Cardiac muscle cell (in vitro differentiated cells and primary cell): ENCODE results near the gene FGA. TPM values are rescaled to one million over a fixed set of nuclear protein-coding genes. Genes with fewer than 3 reads are reported as not detected.

Experiments
- DNase-seq, 2 donors: peaks; one replicate each; pipeline versions ENCODE4 v3.0.0 to v3.0.0-alpha.2; 2010 to 2017; ENCODE audit warnings: low read depth in 1 of 2, low spot score in 1 of 2
- H3K27ac ChIP-seq: fragments of 200-600 bp; sonication (generic); 2 replicates; pipeline ENCODE4 v1.5.1; 2016
- H3K27me3 ChIP-seq: fragments of 200-600 bp; sonication (generic); 2 replicates; pipeline ENCODE4 v1.6.0; 2016; ENCODE audit warnings: control low read depth
- H3K36me3 ChIP-seq: fragments of 200-600 bp; sonication (generic); 2 replicates; pipeline ENCODE4 v1.5.1; 2016; ENCODE audit warnings: control low read depth
- H3K4me1 ChIP-seq: fragments of 200-600 bp; sonication (generic); 2 replicates; pipeline ENCODE4 v1.8.1; 2017; ENCODE audit warnings: low read depth, mild to moderate bottlenecking, mixed run types
- H3K4me3 ChIP-seq: fragments of 200-600 bp; sonication (generic); 2 replicates; pipeline ENCODE4 v1.5.1; 2016; ENCODE audit warnings: mild to moderate bottlenecking
- H3K9me3 ChIP-seq: fragments of 200-600 bp; sonication (generic); 2 replicates; pipeline ENCODE4 v1.5.1; 2017; ENCODE audit warnings: low read depth, mild to moderate bottlenecking, control low read depth
- polyA plus RNA-seq: library from polyadenylated mRNA; unstranded; fragments of >200 nt; fragmentation: Nextera tagmentation; extraction: Ambion mirVana; gene quantifications from 2 replicates; pipeline ENCODE4 v1.2.1, GENCODE V29; 2016
- total RNA-seq: library from RNA; depleted of rRNA; stranded (reverse); fragments of >200 nt; gene quantifications from 2 replicates; pipeline ENCODE4 v1.2.3, GENCODE V29; 2016
- TF ChIP-seq, protein P1 (sequence below): IDR thresholded peaks from 2 replicates; pipeline ENCODE4 v1.5.1; 2012; ENCODE audit warnings: low read depth, mild to moderate bottlenecking, low read length

The FGA gene
- total and polyA plus RNA-seq, 2 experiments from 2014 or later: 0.31 TPM; not detected in 1

- Histone ChIP-seq H3K4me1 (no peaks in the 10 kb centered on the region), H3K36me3 (no peaks in the 10 kb centered on the region), H3K4me3 (no peak overlapping the region), H3K27me3 (no peaks in the 10 kb centered on the region), H3K9me3 (no peaks in the 10 kb centered on the region), H3K27ac (no peak overlapping the region)
- DNase-seq: no peak
- TF ChIP-seq, protein P1, sequence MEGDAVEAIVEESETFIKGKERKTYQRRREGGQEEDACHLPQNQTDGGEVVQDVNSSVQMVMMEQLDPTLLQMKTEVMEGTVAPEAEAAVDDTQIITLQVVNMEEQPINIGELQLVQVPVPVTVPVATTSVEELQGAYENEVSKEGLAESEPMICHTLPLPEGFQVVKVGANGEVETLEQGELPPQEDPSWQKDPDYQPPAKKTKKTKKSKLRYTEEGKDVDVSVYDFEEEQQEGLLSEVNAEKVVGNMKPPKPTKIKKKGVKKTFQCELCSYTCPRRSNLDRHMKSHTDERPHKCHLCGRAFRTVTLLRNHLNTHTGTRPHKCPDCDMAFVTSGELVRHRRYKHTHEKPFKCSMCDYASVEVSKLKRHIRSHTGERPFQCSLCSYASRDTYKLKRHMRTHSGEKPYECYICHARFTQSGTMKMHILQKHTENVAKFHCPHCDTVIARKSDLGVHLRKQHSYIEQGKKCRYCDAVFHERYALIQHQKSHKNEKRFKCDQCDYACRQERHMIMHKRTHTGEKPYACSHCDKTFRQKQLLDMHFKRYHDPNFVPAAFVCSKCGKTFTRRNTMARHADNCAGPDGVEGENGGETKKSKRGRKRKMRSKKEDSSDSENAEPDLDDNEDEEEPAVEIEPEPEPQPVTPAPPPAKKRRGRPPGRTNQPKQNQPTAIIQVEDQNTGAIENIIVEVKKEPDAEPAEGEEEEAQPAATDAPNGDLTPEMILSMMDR: no peak
These were observed 995 bp downstream of the FGA start for GRCh38 chr4:154589296-154590197.

DNA sequence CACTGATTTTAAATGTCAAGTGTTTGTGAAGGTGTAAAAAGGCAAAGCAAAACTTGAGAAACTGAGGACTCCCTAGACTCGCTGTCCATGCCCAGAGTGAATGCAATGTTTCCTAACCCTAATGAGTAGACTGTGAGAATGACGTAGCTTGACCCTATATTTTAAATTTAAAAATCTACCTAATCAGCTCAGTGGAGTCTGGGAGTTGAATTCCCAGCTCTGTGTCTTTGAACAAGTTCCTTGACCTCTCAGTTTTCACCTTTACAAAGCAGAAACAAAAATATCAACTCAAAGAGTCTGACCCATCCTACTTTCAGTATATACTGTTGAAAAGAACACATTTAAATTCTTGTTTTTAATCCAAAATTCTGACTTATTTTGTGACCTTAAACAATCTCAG, 2.3 kb downstream of the FGA start:
- Histone ChIP-seq H3K4me1 (no peaks in the 10 kb centered on the region), H3K27ac (no peak overlapping the region), H3K27me3 (no peaks in the 10 kb centered on the region), H3K9me3 (no peaks in the 10 kb centered on the region), H3K4me3 (no peak overlapping the region), H3K36me3 (no peaks in the 10 kb centered on the region)
- no peak for DNase-seq
- TF ChIP-seq, protein P1: no peak

DNA sequence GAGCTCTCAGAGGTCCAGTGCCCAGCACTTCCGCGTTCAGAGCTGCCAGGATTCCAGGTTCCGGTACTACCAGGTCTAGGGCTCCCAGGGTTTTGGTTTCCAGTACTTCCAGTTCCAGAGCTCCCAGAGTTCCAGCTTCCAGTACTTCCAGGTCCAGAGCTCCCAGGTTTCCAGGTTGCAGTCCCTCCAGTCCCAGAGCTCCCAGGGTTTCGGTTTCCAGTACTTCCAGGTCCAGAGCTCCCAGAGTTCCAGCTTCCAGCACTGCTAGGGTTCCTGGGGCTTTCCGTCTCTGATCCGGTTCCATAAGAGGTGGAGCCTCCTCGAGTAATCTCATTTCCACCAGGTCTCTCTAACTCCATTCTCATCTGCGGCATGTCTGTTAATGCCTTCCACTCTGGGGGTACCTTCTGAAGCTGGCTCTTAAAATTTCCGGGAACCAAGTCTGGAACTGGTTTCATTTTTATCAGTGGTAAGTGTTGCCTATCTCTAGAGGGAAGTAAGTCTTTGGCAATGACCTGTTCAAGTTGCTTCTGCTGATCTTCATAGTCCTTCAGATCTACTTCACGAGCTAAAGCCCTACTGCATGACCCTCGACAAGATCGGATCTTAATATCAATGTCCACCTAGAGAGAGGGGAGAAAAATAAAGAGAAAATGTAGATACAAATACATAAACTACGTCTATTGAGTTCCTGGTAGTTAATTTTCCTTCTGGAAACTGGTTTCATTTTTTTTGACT, 4.1 kb downstream of the FGA start:
- no peak for DNase-seq
- Histone ChIP-seq H3K4me3 (no peak overlapping the region), H3K36me3 (no peaks in the 10 kb centered on the region), H3K27me3 (no peaks in the 10 kb centered on the region), H3K27ac (no peak overlapping the region), H3K4me1 (no peaks in the 10 kb centered on the region), H3K9me3 (no peaks in the 10 kb centered on the region)
- TF ChIP-seq, protein P1: no peak

DNA sequence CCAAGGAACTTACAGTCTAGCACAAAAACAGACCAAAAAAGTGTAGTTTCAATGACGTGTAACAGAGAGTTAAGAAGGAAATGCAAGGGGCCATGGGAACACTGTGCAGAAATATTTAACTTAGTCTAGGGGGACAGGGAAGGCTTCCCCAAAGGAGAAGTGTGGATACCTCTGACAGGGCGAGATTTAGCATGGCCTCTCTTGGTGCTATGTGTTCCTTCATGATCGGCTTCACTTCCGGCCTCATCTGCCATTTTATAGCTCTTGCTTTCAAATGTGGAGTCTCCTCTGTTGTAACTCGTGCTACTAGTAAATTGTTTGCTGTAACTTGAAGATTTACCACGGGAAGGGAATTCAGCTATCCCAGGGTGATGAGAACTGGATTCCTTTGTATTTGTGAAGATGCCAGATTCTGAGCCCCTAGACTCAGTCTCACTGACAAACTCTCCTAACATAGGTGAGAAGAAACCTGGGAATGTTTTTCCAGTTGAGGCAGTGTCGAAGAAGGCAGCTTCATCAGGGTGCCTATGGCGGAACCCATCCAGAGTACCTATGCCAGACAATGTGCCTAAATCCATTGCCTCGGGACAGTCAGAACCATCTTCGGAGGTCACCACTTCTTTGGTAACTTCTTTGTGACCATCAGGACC, 5.0 kb downstream of the FGA start:
- no peaks in the 10 kb centered on the region for H3K4me1 ChIP-seq
- no peaks in the 10 kb centered on the region for H3K36me3 ChIP-seq
- no peak for DNase-seq
- H3K27ac ChIP-seq: no peak overlapping the region
- no peaks in the 10 kb centered on the region for H3K27me3 ChIP-seq
- TF ChIP-seq, protein P1: no peak
- no peak overlapping the region for H3K4me3 ChIP-seq
- no peaks in the 10 kb centered on the region for H3K9me3 ChIP-seq

DNA sequence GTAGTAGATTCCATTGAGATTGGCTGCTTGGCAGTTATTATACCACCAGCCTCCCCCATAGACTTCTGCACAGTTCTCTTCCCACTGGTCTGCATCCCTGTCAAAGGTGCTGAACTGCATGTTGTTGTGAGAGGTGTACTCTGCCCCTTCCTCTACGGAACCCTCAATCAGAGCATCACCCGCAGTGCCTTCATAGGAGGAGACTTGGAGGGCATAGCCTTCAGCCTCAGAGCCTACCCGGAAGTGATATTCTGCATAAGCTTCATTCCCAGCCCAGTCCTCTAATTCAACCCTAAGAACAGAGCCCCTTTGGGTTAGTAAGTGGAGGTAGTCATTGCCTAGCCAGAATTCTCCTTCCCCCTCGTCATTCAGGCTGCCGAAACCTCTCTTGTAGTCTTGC, 6.3 kb downstream of the FGA start:
- Histone ChIP-seq H3K27ac (no peak overlapping the region), H3K4me1 (no peaks in the 10 kb centered on the region), H3K4me3 (no peak overlapping the region), H3K9me3 (no peaks in the 10 kb centered on the region), H3K36me3 (no peaks in the 10 kb centered on the region), H3K27me3 (no peaks in the 10 kb centered on the region)
- TF ChIP-seq, protein P1: no peak
- no peak for DNase-seq
